ENCODE results near the gene UBE2D3. TPM values are rescaled to one million over a fixed set of nuclear protein-coding genes. Genes with fewer than 3 reads are reported as not detected.

Gene UBE2D3
- total RNA-seq, 2 donors from 2014 or later, result 318 to 370 TPM

DNA sequence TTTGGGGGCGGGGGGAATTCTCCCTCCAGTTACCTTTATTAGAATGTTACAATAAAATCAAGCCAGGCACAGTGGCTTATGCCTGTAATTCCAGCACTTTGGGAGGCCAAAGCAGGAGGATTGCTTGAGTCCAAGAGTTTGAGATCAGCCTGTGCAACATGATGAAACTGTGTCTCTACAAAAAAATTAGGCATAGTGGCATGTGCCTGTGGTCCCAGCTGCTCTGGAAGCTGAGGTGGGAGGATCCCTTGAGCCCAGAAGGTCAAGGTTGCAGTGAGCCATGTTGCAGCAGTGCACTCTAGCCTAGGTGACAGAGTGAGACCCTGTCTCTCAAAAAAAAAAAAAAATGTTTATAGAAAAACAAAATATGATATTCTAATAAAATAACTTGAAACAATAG is 5.3 kb upstream of the UBE2D3 start:
- intact Hi-C loops (cut with DNase I), result no loop called here
- H3K4me3 ChIP-seq, result no peak overlapping the region
- 94% methylated on average over 1 of the region's 1 CpG for WGBS
- no peak overlapping the region for H3K27ac ChIP-seq
- TF ChIP-seq POLR2AphosphoS5 (IDR thresholded peaks at IDR 0.05), result no peak
- TF ChIP-seq, protein P1, sequence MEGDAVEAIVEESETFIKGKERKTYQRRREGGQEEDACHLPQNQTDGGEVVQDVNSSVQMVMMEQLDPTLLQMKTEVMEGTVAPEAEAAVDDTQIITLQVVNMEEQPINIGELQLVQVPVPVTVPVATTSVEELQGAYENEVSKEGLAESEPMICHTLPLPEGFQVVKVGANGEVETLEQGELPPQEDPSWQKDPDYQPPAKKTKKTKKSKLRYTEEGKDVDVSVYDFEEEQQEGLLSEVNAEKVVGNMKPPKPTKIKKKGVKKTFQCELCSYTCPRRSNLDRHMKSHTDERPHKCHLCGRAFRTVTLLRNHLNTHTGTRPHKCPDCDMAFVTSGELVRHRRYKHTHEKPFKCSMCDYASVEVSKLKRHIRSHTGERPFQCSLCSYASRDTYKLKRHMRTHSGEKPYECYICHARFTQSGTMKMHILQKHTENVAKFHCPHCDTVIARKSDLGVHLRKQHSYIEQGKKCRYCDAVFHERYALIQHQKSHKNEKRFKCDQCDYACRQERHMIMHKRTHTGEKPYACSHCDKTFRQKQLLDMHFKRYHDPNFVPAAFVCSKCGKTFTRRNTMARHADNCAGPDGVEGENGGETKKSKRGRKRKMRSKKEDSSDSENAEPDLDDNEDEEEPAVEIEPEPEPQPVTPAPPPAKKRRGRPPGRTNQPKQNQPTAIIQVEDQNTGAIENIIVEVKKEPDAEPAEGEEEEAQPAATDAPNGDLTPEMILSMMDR (IDR thresholded peaks at IDR 0.05), result no peak
- TF ChIP-seq POLR2A (IDR thresholded peaks at IDR 0.05), result no peak
- no peaks in the 10 kb centered on the region for H3K9me3 ChIP-seq
- DNase-seq (ENCODE audit: low spot score), result no peak
- H3K36me3 ChIP-seq, result no peaks in the 10 kb centered on the region
- H3K27me3 ChIP-seq (replicated peaks; ENCODE audit: insufficient read depth), result no peaks in the 10 kb centered on the region
- no peaks in the 10 kb centered on the region for H3K4me1 ChIP-seq (replicated peaks)

DNA sequence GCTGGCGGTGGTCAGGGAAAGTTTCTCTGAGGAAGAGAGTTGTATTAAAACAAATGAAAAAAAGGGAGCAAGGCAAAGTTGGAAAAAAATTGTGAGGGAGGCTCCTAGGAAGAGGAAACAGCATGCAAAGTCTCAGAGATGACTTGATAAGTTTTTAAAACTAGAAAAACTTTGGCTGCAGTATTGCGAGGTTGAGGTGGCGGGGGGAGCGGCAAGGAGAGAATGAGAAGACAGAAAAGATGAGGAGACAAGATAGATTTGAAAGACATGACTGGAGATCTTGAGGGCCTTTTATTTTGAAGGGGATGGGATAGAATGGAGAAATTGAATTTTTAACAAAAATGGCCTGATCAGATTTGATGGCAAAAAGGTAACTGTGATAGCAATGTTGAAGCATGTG is 4.8 kb upstream of the UBE2D3 start:
- 74% methylated on average over 4 of the region's 4 CpGs for WGBS
- intact Hi-C loops (cut with DNase I), result no loop called here
- no peak for DNase-seq (ENCODE audit: low spot score)
- Histone ChIP-seq H3K4me1 (replicated peaks) (no peaks in the 10 kb centered on the region), H3K27ac (no peak overlapping the region), H3K36me3 (no peaks in the 10 kb centered on the region), H3K27me3 (replicated peaks; ENCODE audit: insufficient read depth) (no peaks in the 10 kb centered on the region), H3K9me3 (no peaks in the 10 kb centered on the region), H3K4me3 (no peak overlapping the region)
- TF ChIP-seq POLR2A (IDR thresholded peaks at IDR 0.05) (no peak), POLR2AphosphoS5 (IDR thresholded peaks at IDR 0.05) (no peak)
- TF ChIP-seq, protein P1 (IDR thresholded peaks at IDR 0.05), result no peak

DNA sequence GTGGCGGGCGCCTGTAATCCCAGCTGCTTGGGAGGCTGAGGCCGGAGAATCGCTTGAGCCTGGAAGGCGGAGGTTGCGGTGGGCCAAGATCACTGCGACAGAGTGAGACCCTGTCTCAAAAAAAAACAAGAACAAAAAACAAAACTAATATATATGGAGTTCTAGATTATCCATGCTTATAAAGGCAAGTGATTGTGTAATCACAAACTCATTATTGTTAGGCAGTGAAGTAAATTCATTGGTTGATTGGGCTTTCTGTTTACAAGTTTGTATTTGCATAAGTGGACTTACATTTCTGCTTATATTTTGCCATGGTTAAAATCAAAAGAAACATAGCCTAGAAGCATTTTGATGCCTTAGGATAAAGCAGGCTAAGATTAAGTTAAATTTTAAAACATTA is 2.5 kb upstream of the UBE2D3 start:
- no peak overlapping the region for H3K27ac ChIP-seq
- DNase-seq (ENCODE audit: low spot score), result no peak
- intact Hi-C loops (cut with DNase I), result loop anchor here (5.0 to 10.0 kb wide), 5 partner anchors 68 to 395 kb away; partner anchors contain the start of genes BDH2, MANBA and SLC9B1
- H3K9me3 ChIP-seq, result no peaks in the 10 kb centered on the region
- 94% methylated on average over 7 of the region's 7 CpGs for WGBS
- TF ChIP-seq POLR2A (IDR thresholded peaks at IDR 0.05) (no peak), POLR2AphosphoS5 (IDR thresholded peaks at IDR 0.05) (no peak)
- TF ChIP-seq, protein P1 (IDR thresholded peaks at IDR 0.05), result no peak
- H3K4me1 ChIP-seq (replicated peaks), result no peaks in the 10 kb centered on the region
- no peaks in the 10 kb centered on the region for H3K27me3 ChIP-seq (replicated peaks; ENCODE audit: insufficient read depth)
- H3K36me3 ChIP-seq, result no peaks in the 10 kb centered on the region
- no peak overlapping the region for H3K4me3 ChIP-seq

DNA sequence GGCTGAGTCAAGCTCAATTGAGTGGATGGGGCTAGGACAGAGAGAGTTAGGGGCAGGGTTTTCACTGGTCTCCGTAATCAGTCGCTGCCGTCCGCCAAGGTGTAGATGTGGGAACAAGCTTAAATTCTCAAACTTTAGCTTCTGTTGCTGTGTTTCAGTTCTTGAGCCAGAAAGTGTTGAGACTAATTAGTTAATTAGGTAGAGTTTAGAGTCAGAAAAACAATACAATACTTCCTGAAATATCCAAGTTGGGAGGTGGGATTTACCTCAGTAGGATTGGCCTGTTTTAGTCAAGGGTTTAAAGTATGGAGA is 1.1 kb upstream of the UBE2D3 start:
- no peak for TF ChIP-seq POLR2A (IDR thresholded peaks at IDR 0.05)
- TF ChIP-seq, protein P1 (IDR thresholded peaks at IDR 0.05), result peak in 1 of 4 experiments; percentile 2
- Histone ChIP-seq H3K36me3 (no peaks in the 10 kb centered on the region), H3K27ac (peak overlapping the region; percentile 100), H3K4me1 (replicated peaks) (no peaks in the 10 kb centered on the region), H3K9me3 (no peaks in the 10 kb centered on the region), H3K4me3 (peak overlapping the region; percentile 92 to 97), H3K27me3 (replicated peaks; ENCODE audit: insufficient read depth) (no peaks in the 10 kb centered on the region)
- DNase-seq (ENCODE audit: low spot score), result no peak
- intact Hi-C loops (cut with DNase I), result loop anchor here (1.0 to 10.0 kb wide), 6 partner anchors 40 to 394 kb away; partner anchors contain the start of genes BDH2, CISD2, MANBA and SLC9B1
- WGBS, result 0% methylated on average over 4 of the region's 4 CpGs

DNA sequence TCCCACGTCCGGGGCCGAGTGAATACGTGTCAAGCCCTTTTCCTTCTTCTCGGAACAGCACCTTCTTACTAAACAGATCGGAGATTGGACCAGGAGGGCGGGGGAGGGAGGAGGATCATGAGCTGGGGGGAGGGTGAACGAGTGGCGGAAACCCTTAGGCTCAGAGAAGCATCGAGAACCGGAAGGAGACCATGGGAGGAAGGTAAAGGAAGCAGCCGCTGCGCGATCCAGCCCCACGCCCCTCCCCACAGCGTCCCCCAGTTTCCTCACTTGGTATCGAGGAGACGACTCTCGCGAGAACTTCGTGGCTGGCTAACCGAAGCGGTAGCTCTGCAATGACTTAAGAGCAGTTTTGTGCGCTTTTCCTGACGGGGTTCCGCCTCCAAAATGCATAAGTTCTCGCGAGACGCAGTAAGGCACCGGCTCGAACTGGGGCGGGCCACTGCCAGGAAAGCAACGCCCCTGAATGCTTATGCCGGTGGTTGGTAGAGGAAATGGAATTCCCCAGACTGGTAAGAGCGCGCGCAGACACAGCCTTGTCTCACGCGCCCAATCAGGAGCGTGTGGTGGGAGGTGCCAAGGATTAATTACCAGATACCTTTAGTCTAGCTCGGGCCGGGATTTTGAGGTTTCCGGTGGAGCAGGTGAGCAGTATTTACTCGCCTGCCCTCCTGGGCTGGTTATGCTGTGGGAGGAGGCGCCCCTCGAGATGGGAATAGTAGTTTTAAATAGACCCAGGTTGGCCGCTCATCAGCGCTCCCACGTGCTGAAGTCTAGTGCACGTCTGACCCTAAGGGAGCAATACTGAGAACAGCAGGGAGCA is 534 bp upstream of the UBE2D3 start:
- DNase-seq (ENCODE audit: low spot score), result peak; percentile 99
- intact Hi-C loops (cut with DNase I), result loop anchor here (1.0 to 10.0 kb wide), 7 partner anchors 40 to 393 kb away; partner anchors contain the start of genes BDH2, CISD2, MANBA and NFKB1
- Histone ChIP-seq H3K4me1 (replicated peaks) (no peaks in the 10 kb centered on the region), H3K9me3 (no peaks in the 10 kb centered on the region), H3K36me3 (no peaks in the 10 kb centered on the region), H3K4me3 (peak overlapping the region; percentile 92 to 97), H3K27me3 (replicated peaks; ENCODE audit: insufficient read depth) (no peaks in the 10 kb centered on the region), H3K27ac (peak overlapping the region; percentile 100)
- under 1% methylated on average over 37 of the region's 50 CpGs for WGBS
- TF ChIP-seq, protein P1 (IDR thresholded peaks at IDR 0.05), result peak in 2 of 4 experiments; percentile 3 to 14
- TF ChIP-seq POLR2A (IDR thresholded peaks at IDR 0.05) (peak; percentile 70), POLR2AphosphoS5 (IDR thresholded peaks at IDR 0.05) (peak; percentile 98)
